Hepatocyte (in vitro differentiated cells): ENCODE data around the gene STIM2.

Source experiments
- EZH2 ChIP-seq: fragments of 200-600 bp; sonication (generic); IDR thresholded peaks from 2 replicates; pipeline ENCODE4 v1.6.1; 2016; ENCODE audit warnings: antibody characterized with exemption, mild to moderate bottlenecking, borderline replicate concordance
- EZH2phosphoT487 ChIP-seq: fragments of 200-600 bp; sonication (generic); IDR thresholded peaks from one replicate; pipeline ENCODE4 v1.6.1; 2018; ENCODE audit warnings: antibody characterized with exemption, mild to moderate bottlenecking, low read depth, moderate library complexity; ENCODE audit not compliant: unreplicated experiment, severe bottlenecking
- TF ChIP-seq, protein P1 (sequence below): fragments of 200-600 bp; sonication (generic); IDR thresholded peaks from 2 replicates; pipeline ENCODE4 v1.5.1; 2016; ENCODE audit warnings: antibody characterized with exemption, mild to moderate bottlenecking; ENCODE audit not compliant: poor library complexity

GRCh38 chr4:26984896-26985295, 124.3 kb downstream of the STIM2 start:
- TF ChIP-seq, protein P1, sequence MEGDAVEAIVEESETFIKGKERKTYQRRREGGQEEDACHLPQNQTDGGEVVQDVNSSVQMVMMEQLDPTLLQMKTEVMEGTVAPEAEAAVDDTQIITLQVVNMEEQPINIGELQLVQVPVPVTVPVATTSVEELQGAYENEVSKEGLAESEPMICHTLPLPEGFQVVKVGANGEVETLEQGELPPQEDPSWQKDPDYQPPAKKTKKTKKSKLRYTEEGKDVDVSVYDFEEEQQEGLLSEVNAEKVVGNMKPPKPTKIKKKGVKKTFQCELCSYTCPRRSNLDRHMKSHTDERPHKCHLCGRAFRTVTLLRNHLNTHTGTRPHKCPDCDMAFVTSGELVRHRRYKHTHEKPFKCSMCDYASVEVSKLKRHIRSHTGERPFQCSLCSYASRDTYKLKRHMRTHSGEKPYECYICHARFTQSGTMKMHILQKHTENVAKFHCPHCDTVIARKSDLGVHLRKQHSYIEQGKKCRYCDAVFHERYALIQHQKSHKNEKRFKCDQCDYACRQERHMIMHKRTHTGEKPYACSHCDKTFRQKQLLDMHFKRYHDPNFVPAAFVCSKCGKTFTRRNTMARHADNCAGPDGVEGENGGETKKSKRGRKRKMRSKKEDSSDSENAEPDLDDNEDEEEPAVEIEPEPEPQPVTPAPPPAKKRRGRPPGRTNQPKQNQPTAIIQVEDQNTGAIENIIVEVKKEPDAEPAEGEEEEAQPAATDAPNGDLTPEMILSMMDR: no peak
- TF ChIP-seq EZH2: no peak
- no peak for TF ChIP-seq EZH2phosphoT487
